DMS 273 (cell line): Measurements from ENCODE around the gene CECR2.
"Not testable (repeated sequence)": the region's sequence is repeated elsewhere in the genome, so short reads cannot be mapped to it uniquely, and the experiment has no call there.

Experiments
- DNase-seq: peaks from one replicate; lab custom pipeline; 2025; ENCODE audit not compliant: unreplicated experiment; lab: John Stamatoyannopoulos, UW

Gene CECR2

GRCh38 chr22:17400305-17400704 is 31.0 kb downstream of the CECR2 start:
- no peak for DNase-seq

GRCh38 chr22:17401728-17402127 is 32.5 kb downstream of the CECR2 start:
- DNase-seq = no peak

GRCh38 chr22:17402293-17402692 is 33.0 kb downstream of the CECR2 start:
- no peak for DNase-seq

- peak; percentile 8 for DNase-seq
These were observed 34.6 kb downstream of the CECR2 start for GRCh38 chr22:17403906-17404305.

- no peak for DNase-seq
These were observed 38.4 kb downstream of the CECR2 start for GRCh38 chr22:17407643-17408042.

GRCh38 chr22:17410576-17410975 is 41.3 kb downstream of the CECR2 start:
- peak; percentile 35 for DNase-seq

GRCh38 chr22:17411213-17411612 is 42.0 kb downstream of the CECR2 start:
- DNase-seq = peak; percentile 94

GRCh38 chr22:17412232-17412631 is 43.0 kb downstream of the CECR2 start:
- peak; percentile 69 for DNase-seq

- no peak for DNase-seq
These were observed 49.6 kb downstream of the CECR2 start for GRCh38 chr22:17418890-17419324.

- DNase-seq = no peak
These were observed 50.1 kb downstream of the CECR2 start for GRCh38 chr22:17419348-17419747.

- DNase-seq = no peak
These were observed 53.6 kb downstream of the CECR2 start for GRCh38 chr22:17422736-17423343.

GRCh38 chr22:17423616-17424015 is 54.4 kb downstream of the CECR2 start:
- no peak for DNase-seq

GRCh38 chr22:17427528-17427927 is 58.3 kb downstream of the CECR2 start:
- DNase-seq = not testable (repeated sequence)

- DNase-seq = no peak
These were observed 60.3 kb downstream of the CECR2 start for GRCh38 chr22:17429516-17429915.

- peak; percentile 10 for DNase-seq
These were observed 61.2 kb downstream of the CECR2 start for GRCh38 chr22:17430412-17430811.

- DNase-seq = no peak
These were observed 61.9 kb downstream of the CECR2 start for GRCh38 chr22:17431179-17431578.

GRCh38 chr22:17434856-17435255 is 65.6 kb downstream of the CECR2 start:
- DNase-seq = no peak

- DNase-seq = no peak
These were observed 66.1 kb downstream of the CECR2 start for GRCh38 chr22:17435375-17435774.

- peak; percentile 6 for DNase-seq
These were observed 67.2 kb downstream of the CECR2 start for GRCh38 chr22:17436382-17436980.

GRCh38 chr22:17436981-17437412 is 67.7 kb downstream of the CECR2 start:
- DNase-seq = no peak

- no peak for DNase-seq
These were observed 68.8 kb downstream of the CECR2 start for GRCh38 chr22:17438026-17438425.

GRCh38 chr22:17441326-17441725 is 72.1 kb downstream of the CECR2 start:
- no peak for DNase-seq
